Mesangial cell (primary cell): Measurements from ENCODE around the gene NAT8. TPM values are rescaled to one million over a fixed set of nuclear protein-coding genes. Genes with fewer than 3 reads are reported as not detected.

Experiments
- total RNA-seq: library from RNA; depleted of rRNA; stranded (reverse); fragments of >200 nt; gene quantifications from 2 replicates; pipeline ENCODE4 v1.2.3, GENCODE V29; 2015

Gene NAT8
- total RNA-seq = not detected in 2 replicates

DNA sequence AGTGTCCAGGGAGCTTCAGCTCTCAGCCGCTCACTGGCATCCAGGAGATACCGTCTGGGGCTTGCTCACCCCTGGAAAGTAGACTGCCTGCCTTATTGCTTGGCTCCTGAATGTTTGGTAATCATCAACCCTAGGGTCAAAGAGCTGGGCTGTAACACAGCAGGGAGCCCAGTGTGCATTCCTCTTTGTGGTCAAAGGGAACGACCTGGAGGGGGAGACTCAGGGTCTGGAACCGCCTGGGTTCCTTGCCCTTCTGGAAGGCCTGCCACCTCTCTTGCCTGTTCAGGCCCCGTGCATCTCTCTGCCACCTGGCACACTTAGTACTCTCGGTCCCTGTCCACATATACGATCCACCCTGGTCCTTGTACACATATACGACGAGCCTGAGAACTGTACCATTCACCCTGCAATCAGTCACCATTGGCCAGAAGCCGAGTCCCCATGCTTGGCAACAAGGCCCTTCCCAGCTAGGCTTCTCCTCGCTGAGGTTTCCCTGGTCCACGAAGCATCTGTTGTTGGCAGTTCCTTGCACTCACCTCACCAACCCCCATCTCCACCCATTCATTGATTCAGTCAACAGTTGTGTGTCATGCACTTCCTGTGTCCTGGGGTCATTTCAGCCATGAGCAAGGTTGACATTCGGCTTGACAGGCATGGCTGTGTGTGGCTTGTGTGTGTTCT lies at the start of gene NAT8:
TSS of gene NAT8 (minus strand) at position 85 of the 681 bp plus-strand sequence. CDS start 794 bp downstream, outside the sequence.

Other genes starting within 250 kb of the NAT8 start
- 5.6 and 41.1 TPM in 2 replicates for gene TPRKB, start 94.9 kb upstream of the NAT8 start, total RNA-seq
- 14.0 and 14.8 TPM in 2 replicates for gene DUSP11, start 137.7 kb upstream of the NAT8 start, total RNA-seq
- gene C2orf78, start 141.8 kb upstream of the NAT8 start, total RNA-seq = not detected in 2 replicates
- 24.0 and 28.8 TPM in 2 replicates for gene STAMBP, start 186.5 kb upstream of the NAT8 start, total RNA-seq